PC-3 (cell line): ENCODE results near the gene DNAJC22.

Experiments used
- CTCF ChIP-seq: fragments of 300-600 bp; sonication (generic); conservative IDR thresholded peaks from 2 replicates; pipeline ENCODE4 v1.5.1; 2017; ENCODE audit warnings: antibody characterized with exemption, low read depth, mild to moderate bottlenecking, low read length
- EZH2 ChIP-seq: fragments of 300-600 bp; sonication (generic); IDR thresholded peaks from one replicate; pipeline ENCODE4 v1.6.1; 2017; ENCODE audit warnings: antibody characterized with exemption, mild to moderate bottlenecking, low read length; ENCODE audit not compliant: unreplicated experiment
- EZH2phosphoT487 ChIP-seq: fragments of 300-600 bp; sonication (generic); IDR thresholded peaks from 2 replicates; pipeline ENCODE4 v1.6.1; 2018; ENCODE audit warnings: mild to moderate bottlenecking, antibody characterized with exemption, low read length, borderline replicate concordance

DNA sequence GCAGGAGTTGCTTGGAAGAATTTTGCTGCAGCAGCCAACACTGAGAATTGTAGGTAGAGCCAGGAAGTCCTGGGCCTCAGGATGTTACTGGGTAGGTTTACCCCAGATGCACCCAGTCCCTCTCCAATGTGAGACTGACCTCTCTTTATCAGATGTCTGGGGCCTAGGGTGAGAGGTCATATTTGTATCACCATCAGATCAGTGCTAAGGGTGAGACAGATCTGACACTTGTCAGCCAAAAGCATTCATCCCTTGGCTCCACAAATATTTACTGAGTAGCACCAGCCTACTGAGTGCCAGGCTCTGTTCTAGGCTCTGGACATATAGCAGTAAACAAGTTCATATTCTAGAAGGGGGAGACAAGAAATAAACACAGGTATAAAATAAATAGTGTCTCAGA, 19.3 kb upstream of the DNAJC22 start:
- TF ChIP-seq CTCF (no peak), EZH2 (no peak), EZH2phosphoT487 (no peak)
